C4-2B (cell line): ENCODE measurements around the gene NISCH.

Source experiments
- H3K27ac ChIP-seq: fragments of 450-650 bp; 2 replicates; pipeline ENCODE4 v1.5.1; 2017
- ZFX ChIP-seq: fragments of 450-650 bp; IDR thresholded peaks from 2 replicates; pipeline ENCODE4 v1.6.1; 2017
- TF ChIP-seq, protein P1 (sequence below): fragments of 450-650 bp; conservative IDR thresholded peaks from 2 replicates; pipeline ENCODE4 v1.5.1; 2017; ENCODE audit warnings: mild to moderate bottlenecking

NISCH gene

DNA sequence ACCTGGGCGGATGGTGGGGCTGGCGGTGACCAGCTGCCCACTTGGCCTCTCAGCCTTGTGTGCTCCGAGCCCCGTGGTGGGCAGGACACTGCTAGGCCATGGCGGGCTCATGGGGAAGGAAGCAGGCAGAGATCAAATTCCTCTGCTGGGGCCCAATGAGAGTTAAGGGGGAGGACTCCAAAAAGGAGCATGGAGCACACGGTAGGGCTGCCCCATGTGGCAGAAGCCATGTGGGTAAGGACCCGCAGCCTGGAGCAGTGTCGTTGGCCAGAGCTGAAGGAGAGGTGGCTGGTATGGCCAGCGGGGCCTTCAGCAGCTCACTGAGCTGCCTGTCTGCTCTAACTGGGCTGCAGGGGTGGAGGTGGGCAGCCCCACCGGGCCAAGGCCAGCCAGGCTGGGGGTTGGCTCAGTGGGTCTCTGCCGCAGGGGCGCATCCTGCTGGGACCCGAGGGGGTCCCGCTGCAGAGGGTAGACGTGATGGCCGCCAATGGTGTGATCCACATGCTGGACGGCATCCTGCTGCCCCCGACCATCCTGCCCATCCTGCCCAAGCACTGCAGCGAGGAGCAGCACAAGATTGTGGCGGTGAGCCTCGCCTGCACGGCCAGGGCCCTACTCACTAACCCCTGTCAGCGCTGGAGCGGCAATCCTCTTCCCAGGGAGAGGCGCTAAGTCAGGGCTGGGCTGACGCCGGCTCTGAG is 51.0 kb downstream of the NISCH start:
- no peak overlapping the region for H3K27ac ChIP-seq
- TF ChIP-seq, protein P1, sequence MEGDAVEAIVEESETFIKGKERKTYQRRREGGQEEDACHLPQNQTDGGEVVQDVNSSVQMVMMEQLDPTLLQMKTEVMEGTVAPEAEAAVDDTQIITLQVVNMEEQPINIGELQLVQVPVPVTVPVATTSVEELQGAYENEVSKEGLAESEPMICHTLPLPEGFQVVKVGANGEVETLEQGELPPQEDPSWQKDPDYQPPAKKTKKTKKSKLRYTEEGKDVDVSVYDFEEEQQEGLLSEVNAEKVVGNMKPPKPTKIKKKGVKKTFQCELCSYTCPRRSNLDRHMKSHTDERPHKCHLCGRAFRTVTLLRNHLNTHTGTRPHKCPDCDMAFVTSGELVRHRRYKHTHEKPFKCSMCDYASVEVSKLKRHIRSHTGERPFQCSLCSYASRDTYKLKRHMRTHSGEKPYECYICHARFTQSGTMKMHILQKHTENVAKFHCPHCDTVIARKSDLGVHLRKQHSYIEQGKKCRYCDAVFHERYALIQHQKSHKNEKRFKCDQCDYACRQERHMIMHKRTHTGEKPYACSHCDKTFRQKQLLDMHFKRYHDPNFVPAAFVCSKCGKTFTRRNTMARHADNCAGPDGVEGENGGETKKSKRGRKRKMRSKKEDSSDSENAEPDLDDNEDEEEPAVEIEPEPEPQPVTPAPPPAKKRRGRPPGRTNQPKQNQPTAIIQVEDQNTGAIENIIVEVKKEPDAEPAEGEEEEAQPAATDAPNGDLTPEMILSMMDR = no peak
- no peak for TF ChIP-seq ZFX

DNA sequence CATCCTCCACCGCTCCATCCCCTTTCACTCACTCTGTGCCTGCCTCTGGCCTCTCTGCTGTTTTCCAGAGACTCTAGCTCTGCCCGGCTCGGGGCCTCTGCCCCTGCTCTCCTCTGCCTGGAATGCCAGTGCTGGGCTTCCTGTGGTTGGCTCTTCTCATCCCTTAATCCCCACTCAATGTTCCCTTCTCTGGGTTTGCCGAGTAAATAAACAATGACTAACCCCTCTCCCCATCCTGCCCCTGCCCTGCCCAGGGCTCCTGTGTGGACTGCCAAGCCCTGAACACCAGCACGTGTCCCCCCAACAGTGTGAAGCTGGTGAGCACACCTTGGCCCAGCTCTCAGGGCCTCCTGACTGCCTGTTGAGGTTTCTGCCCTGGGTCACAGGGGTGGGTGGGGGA is 52.0 kb downstream of the NISCH start:
- TF ChIP-seq ZFX = no peak
- TF ChIP-seq, protein P1 = no peak
- H3K27ac ChIP-seq = no peak overlapping the region

DNA sequence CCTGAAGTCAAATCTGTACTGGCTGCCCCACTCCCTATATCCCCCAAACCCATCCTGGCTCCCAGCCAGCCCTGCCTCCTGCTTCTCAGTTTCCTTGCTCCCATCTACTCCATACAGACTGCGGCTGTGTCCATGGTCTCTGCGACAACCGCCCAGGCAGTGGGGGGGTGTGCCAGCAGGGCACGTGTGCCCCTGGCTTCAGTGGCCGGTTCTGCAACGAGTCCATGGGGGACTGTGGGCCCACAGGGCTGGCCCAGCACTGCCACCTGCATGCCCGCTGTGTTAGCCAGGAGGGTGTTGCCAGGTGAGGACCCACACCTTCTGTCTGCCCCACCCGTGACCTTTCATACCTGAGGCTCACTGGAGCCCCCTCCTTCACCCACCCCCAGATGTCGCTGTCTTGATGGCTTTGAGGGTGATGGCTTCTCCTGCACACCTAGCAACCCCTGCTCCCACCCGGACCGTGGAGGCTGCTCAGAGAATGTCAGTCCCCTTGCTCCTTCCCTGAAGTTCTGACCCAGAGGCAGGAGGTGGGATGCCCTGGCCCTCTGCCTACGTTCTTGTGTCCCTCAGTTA is 54.4 kb downstream of the NISCH start:
- no peak for TF ChIP-seq ZFX
- TF ChIP-seq, protein P1 = no peak
- no peak overlapping the region for H3K27ac ChIP-seq

DNA sequence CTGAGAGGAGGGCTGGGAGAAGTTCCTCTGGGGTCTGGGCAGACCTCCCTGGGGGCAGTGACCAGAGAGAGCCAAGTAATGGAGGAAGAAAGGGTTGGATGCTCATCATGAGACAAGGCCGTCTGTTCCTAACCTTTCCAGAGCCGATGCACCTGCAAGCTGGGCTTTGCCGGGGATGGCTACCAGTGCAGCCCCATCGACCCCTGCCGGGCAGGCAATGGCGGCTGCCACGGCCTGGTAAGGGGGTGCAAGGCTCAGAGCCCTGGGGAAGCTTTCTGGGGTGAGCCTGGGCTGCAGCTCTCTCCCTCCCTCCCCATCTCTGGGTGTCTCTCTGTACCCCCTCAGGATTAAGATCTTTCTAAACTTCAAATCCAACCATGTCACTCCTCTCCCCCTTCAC is 56.1 kb downstream of the NISCH start:
- TF ChIP-seq, protein P1 = no peak
- no peak overlapping the region for H3K27ac ChIP-seq

DNA sequence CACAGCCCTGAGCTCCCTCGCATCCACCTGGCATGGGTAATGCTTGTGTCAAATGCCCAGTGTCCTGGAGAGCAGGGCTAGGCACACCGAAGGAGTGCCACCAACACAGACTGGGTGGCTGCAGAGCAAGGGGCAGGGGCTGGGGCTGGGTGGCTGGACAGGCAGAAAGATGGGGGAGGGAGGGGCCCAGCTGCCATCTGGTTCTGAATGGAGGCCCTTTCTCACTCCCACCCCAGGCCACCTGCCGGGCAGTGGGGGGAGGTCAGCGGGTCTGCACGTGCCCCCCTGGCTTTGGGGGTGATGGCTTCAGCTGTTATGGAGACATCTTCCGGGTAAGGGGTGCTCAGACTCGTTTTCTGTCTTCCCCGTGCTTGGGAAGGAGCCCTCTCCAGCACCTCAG is 56.7 kb downstream of the NISCH start:
- TF ChIP-seq ZFX = no peak
- TF ChIP-seq, protein P1 = no peak
- H3K27ac ChIP-seq = no peak overlapping the region

DNA sequence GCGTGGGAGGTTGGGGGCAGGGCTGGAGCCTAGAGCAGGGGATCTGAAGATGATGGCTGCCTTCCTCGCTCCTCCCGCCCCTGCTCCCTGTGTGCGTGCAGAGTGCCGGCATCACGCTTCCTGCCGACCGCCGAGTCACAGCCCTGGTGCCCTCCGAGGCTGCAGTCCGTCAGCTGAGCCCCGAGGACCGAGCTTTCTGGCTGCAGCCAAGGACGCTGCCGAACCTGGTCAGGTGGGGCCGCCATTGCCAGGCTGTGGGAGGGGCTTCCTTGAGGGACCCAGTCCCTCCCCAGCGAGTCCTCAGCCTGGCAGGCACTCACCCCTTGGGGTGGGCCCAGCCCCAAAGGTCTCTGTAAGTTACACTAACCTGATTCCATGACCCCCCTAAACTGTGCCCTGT is 57.3 kb downstream of the NISCH start:
- no peak overlapping the region for H3K27ac ChIP-seq
- TF ChIP-seq ZFX = no peak
- TF ChIP-seq, protein P1 = no peak

DNA sequence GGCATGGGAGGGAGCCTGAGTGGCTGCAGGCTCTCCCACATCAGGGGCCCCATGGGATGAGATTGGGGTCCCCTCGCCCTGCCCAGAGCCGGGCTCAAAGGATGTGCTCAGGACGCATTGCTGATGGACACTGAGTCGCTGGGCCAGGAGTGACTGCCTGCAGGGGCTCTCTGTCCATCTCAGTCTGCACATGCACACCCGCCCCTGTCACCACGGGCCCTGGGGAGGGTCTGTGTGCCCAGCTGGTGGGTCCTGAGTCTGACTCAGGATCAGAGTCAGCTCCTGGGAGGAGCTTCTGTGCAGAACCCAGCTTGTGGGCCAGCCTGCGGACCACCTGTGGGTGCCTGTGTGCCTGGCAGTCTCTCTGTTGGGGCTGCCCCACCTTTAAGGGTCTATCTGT is 57.9 kb downstream of the NISCH start:
- H3K27ac ChIP-seq = no peak overlapping the region
- no peak for TF ChIP-seq ZFX
- TF ChIP-seq, protein P1 = no peak
